DLD1 (cell line): ENCODE data around the gene SETDB2.

ENCODE experiments used
- in situ Hi-C: cut with HindIII; loops from 2 replicates; pipeline ENCODE4 v1.10.0; 2017; ENCODE audit warnings: low sequenced_read_pairs

SETDB2 gene

GRCh38 chr13:49527123-49527522 lies 83.0 kb downstream of the SETDB2 start:
- in situ Hi-C loops, result no loop called here

- in situ Hi-C loops, result no loop called here
Observed at GRCh38 chr13:49528161-49528560, 84.1 kb downstream of the SETDB2 start.

- in situ Hi-C loops, result no loop called here
Observed at GRCh38 chr13:49530457-49530856, 86.4 kb downstream of the SETDB2 start.

GRCh38 chr13:49532593-49532992 lies 88.5 kb downstream of the SETDB2 start:
- in situ Hi-C loops, result no loop called here

- in situ Hi-C loops, result no loop called here
Observed at GRCh38 chr13:49533011-49533410, 88.9 kb downstream of the SETDB2 start.

- in situ Hi-C loops, result no loop called here
Observed at GRCh38 chr13:49533591-49534269, 89.7 kb downstream of the SETDB2 start.

GRCh38 chr13:49536144-49536873 lies 92.2 kb downstream of the SETDB2 start:
- in situ Hi-C loops, result no loop called here

GRCh38 chr13:49538404-49538803 lies 94.3 kb downstream of the SETDB2 start:
- in situ Hi-C loops, result no loop called here

GRCh38 chr13:49539313-49539712 lies 95.2 kb downstream of the SETDB2 start:
- in situ Hi-C loops, result no loop called here

- in situ Hi-C loops, result no loop called here
Observed at GRCh38 chr13:49539746-49540145, 95.7 kb downstream of the SETDB2 start.

GRCh38 chr13:49540552-49540951 lies 96.5 kb downstream of the SETDB2 start:
- in situ Hi-C loops, result no loop called here

GRCh38 chr13:49543656-49544055 lies 99.6 kb downstream of the SETDB2 start:
- in situ Hi-C loops, result no loop called here
